Liver (tissue), 3 donors: ENCODE data around the gene BORCS8.

Experiments used
- CTCF ChIP-seq: fragments of 150-350 bp; IDR thresholded peaks from 2 replicates; pipeline ENCODE4 v1.5.1; 2017; ENCODE audit warnings: improper control_type of control experiment, low read depth, low read length; ENCODE audit not compliant: missing input control
- MAX ChIP-seq: IDR thresholded peaks from 2 replicates; pipeline ENCODE4 v1.6.1; 2016; ENCODE audit warnings: antibody characterized with exemption
- SP1 ChIP-seq: IDR thresholded peaks from 2 replicates; pipeline ENCODE4 v1.6.1; 2018; ENCODE audit warnings: antibody characterized with exemption, mild to moderate bottlenecking
- TAF1 ChIP-seq: conservative IDR thresholded peaks from 2 replicates; pipeline ENCODE4 v1.6.1; 2016; ENCODE audit warnings: antibody characterized with exemption, mild to moderate bottlenecking
- YY1 ChIP-seq: IDR thresholded peaks from 2 replicates; pipeline ENCODE4 v1.6.1; 2016; ENCODE audit warnings: antibody characterized with exemption, mild to moderate bottlenecking
- donor health status: healthy.
- donor health status: healthy.

GRCh38 chr19:19169236-19170052, 22.5 kb downstream of the BORCS8 start:
- TF ChIP-seq CTCF (no peak), YY1 (no peak), MAX (no peak), TAF1 (no peak), SP1 (no peak)
